ENCODE data around the gene FES. TPM values are rescaled to one million over a fixed set of nuclear protein-coding genes. Genes with fewer than 3 reads are reported as not detected.

Gene FES
- total and polyA plus RNA-seq, 2 of the 13 experiments (the other 11 are each of a cell fraction or from before 2014, with no cell fraction given) = 4.0 to 9.5 TPM

GRCh38 chr15:90882781-90883525 lies 1.4 kb upstream of the FES start:
- DNase-seq (ENCODE audit: low spot score) (no peak), ATAC-seq (no peak)
- in situ Hi-C loops (cut with HindIII; ENCODE audit: extremely low pct_ligation_motif_present, low pct_unique_long_range_greater_than_20kb) = no loop called here

GRCh38 chr15:90883526-90883975 lies 753 bp upstream of the FES start:
- no peaks in the 10 kb centered on the region for H3K79me2 ChIP-seq (ENCODE audit: insufficient read depth, low read length)
- no peak overlapping the region for H2AFZ ChIP-seq (ENCODE audit: low read length)
- ChIA-PET POLR2A (interaction anchor here (0.7 to 5.1 kb wide), 6 partner anchors 9 to 218 kb away, joined by 3 to 52 read pairs (median 9); partner anchors contain the start of gene MAN2A2), CTCF (ENCODE audit: low intra/inter-chr PET ratio, low total read pairs) (no interaction called here)
- FAIRE-seq (peak; percentile 76), ATAC-seq (peak; percentile 40), DNase-seq (ENCODE audit: low spot score) (no peak)
- no TSS peak for BruUV-seq (replicated peaks)
- H3K27me3 ChIP-seq (ENCODE audit: control insufficient read depth in 1 of 2, insufficient read depth in 2 of 2, low read length in 2 of 2) = no peaks in the 10 kb centered on the region
- peak overlapping the region; percentile 53; the same call in 1 of the 2 replicates for H3K9ac ChIP-seq (ENCODE audit: insufficient read depth, low read depth, low read length)
- H3K27ac ChIP-seq (ENCODE audit: extremely low read length, insufficient read depth, low read length) = no peak overlapping the region
- peak overlapping the region; percentile 37 to 65 (median 54); a peak in 5 of 6 replicates for H3K4me3 ChIP-seq (replicated peaks in 1 of 3; ENCODE audit: insufficient read depth in 1 of 3, low read depth in 2 of 3, low read length in 3 of 3)
- H4K20me1 ChIP-seq (ENCODE audit: insufficient read depth, low read length) = 0 out of 2 replicates have a peak, but pooled peaks cover 2% of the 10 kb centered on the region
- 39% methylated on average over 4 of the region's 7 CpGs for WGBS (ENCODE audit: low lambda C conversion rate)
- H3K36me3 ChIP-seq (replicated peaks in 1 of 2; ENCODE audit: control insufficient read depth in 1 of 2, insufficient read depth in 2 of 2, low read length in 2 of 2) = peaks cover 6 to 13% of the 10 kb centered on the region in 2 experiments; a peak in 3 of 5 replicates
- in situ Hi-C loops (cut with HindIII; ENCODE audit: extremely low pct_ligation_motif_present, low pct_unique_long_range_greater_than_20kb) (no loop called here), intact Hi-C loops (cut with micrococcal nuclease; ENCODE audit: unreplicated experiment) (no loop called here)
- H3K4me2 ChIP-seq (ENCODE audit: low read depth, low read length) = peak overlapping the region; percentile 72
- H3K9me3 ChIP-seq (ENCODE audit: low read length) = no peaks in the 10 kb centered on the region
- H3K4me1 ChIP-seq (ENCODE audit: insufficient read depth, low read length) = peaks cover 36% of the 10 kb centered on the region
- no peak for TF ChIP-seq ZEB1 (IDR thresholded peaks at IDR 0.05; ENCODE audit: insufficient replicate concordance, low read depth)
- TF ChIP-seq KDM1A (CRISPR knock-in tag; IDR thresholded peaks at IDR 0.05) = no peak
- TF ChIP-seq AHDC1 (CRISPR knock-in tag; IDR thresholded peaks at IDR 0.05; ENCODE audit: borderline replicate concordance) = no peak
- no peak for TF ChIP-seq ZNF569 (CRISPR knock-in tag; IDR thresholded peaks at IDR 0.05; ENCODE audit: borderline replicate concordance)
- no peak for TF ChIP-seq SAP130 (CRISPR knock-in tag; IDR thresholded peaks at IDR 0.05; ENCODE audit: low read depth)
- no peak for TF ChIP-seq ZNF775 (CRISPR knock-in tag; IDR thresholded peaks at IDR 0.05; ENCODE audit: borderline replicate concordance)
- TF ChIP-seq MEIS2 (CRISPR knock-in tag; IDR thresholded peaks at IDR 0.05) = no peak
- TF ChIP-seq ZNF556 (CRISPR knock-in tag; IDR thresholded peaks at IDR 0.05; ENCODE audit: borderline replicate concordance) = no peak
- TF ChIP-seq MATR3 (CRISPR knock-in tag; IDR thresholded peaks at IDR 0.05) = no peak

More at GRCh38 chr15:90882781-90883525, 1.4 kb upstream of the FES start:
- ChIA-PET CTCF (ENCODE audit: low intra/inter-chr PET ratio, low total read pairs) (no interaction called here), POLR2A (interaction anchor here (0.7 to 5.1 kb wide), 7 partner anchors 9 to 217 kb away, joined by 3 to 52 read pairs (median 7); partner anchors contain the start of gene MAN2A2)
- H3K36me3 ChIP-seq (replicated peaks in 1 of 2; ENCODE audit: control insufficient read depth in 1 of 2, insufficient read depth in 2 of 2, low read length in 2 of 2) = peaks cover 6 to 17% of the 10 kb centered on the region in 2 experiments; a peak in 3 of 5 replicates
- no peak overlapping the region for H3K27ac ChIP-seq (ENCODE audit: extremely low read length, insufficient read depth, low read length)
- H3K4me2 ChIP-seq (ENCODE audit: low read depth, low read length) = peak overlapping the region; percentile 72
- H3K4me1 ChIP-seq (ENCODE audit: insufficient read depth, low read length) = peaks cover 36% of the 10 kb centered on the region
- no peak overlapping the region for H2AFZ ChIP-seq (ENCODE audit: low read length)
- 0 out of 2 replicates have a peak, but pooled peaks cover 5% of the 10 kb centered on the region for H4K20me1 ChIP-seq (ENCODE audit: insufficient read depth, low read length)
- H3K9me3 ChIP-seq (ENCODE audit: low read length) = no peaks in the 10 kb centered on the region
- H3K4me3 ChIP-seq (replicated peaks in 1 of 3; ENCODE audit: insufficient read depth in 1 of 3, low read depth in 2 of 3, low read length in 3 of 3) = no peak overlapping the region
- no peak overlapping the region for H3K9ac ChIP-seq (ENCODE audit: insufficient read depth, low read depth, low read length)
- intact Hi-C loops (cut with micrococcal nuclease; ENCODE audit: unreplicated experiment) = no loop called here
- no peaks in the 10 kb centered on the region for H3K79me2 ChIP-seq (ENCODE audit: insufficient read depth, low read length)
- no peaks in the 10 kb centered on the region for H3K27me3 ChIP-seq (ENCODE audit: control insufficient read depth in 1 of 2, insufficient read depth in 2 of 2, low read length in 2 of 2)
- WGBS (ENCODE audit: low lambda C conversion rate) = 82% methylated on average over 11 of the region's 13 CpGs
- no peak for FAIRE-seq
- TF ChIP-seq RBM39 (IDR thresholded peaks at IDR 0.05; ENCODE audit: low read depth, low read length, poor library complexity, severe bottlenecking) = peak; percentile 44
- peak; percentile 26; the same call in 1 of the 2 replicates for TF ChIP-seq SSRP1 (CRISPR knock-in tag; IDR thresholded peaks at IDR 0.05)
- 0 out of 2 replicates have a peak, but pooled peaks have one; percentile 33 for TF ChIP-seq POLR2G (IDR thresholded peaks at IDR 0.05; ENCODE audit: low read depth, low read length)
- no peak for TF ChIP-seq ZNF569 (CRISPR knock-in tag; IDR thresholded peaks at IDR 0.05; ENCODE audit: borderline replicate concordance)
- TF ChIP-seq PHF21A (CRISPR knock-in tag; IDR thresholded peaks at IDR 0.05) = peak; percentile 39; the same call in 1 of the 2 replicates
- no TSS peak for BruUV-seq (replicated peaks)

All from HepG2 (cell line).